Loucy (cell line): ENCODE results near the gene ANAPC5.

Source experiments
- H2AFZ ChIP-seq: fragments of 200-600 bp; sonication (generic); 2 replicates; pipeline ENCODE4 v1.6.0; 2016; ENCODE audit warnings: antibody characterized with exemption, mild to moderate bottlenecking, low read length, moderate library complexity
- H3F3A ChIP-seq: fragments of 200-600 bp; 2 replicates; pipeline ENCODE4 v1.6.0; 2016; ENCODE audit warnings: antibody characterized with exemption, low read depth, mild to moderate bottlenecking
- H3K27me3 ChIP-seq: fragments of 200-600 bp; sonication (generic); 2 replicates; pipeline ENCODE4 v1.6.1; 2014; ENCODE audit warnings: low read length, mild to moderate bottlenecking; ENCODE audit not compliant: insufficient read depth, poor library complexity, severe bottlenecking
- H3K36me3 ChIP-seq: fragments of 200-600 bp; sonication (generic); 2 replicates; pipeline ENCODE4 v1.6.1; 2016; ENCODE audit warnings: low read length; ENCODE audit not compliant: insufficient read depth
- H3K4me1 ChIP-seq: fragments of 200-600 bp; sonication (generic); 2 replicates; pipeline ENCODE4 v1.5.1; 2014; ENCODE audit warnings: low read length, mild to moderate bottlenecking; ENCODE audit not compliant: insufficient read depth, poor library complexity, severe bottlenecking
- H3K4me2 ChIP-seq: fragments of 200-600 bp; sonication (generic); 2 replicates; pipeline ENCODE4 v1.6.0; 2014; ENCODE audit warnings: antibody characterized with exemption, low read length, low read depth, mild to moderate bottlenecking; ENCODE audit not compliant: poor library complexity, severe bottlenecking
- H3K4me3 ChIP-seq: fragments of 200-600 bp; sonication (generic); 2 replicates; pipeline ENCODE4 v1.5.1; 2014; ENCODE audit warnings: low read length, mild to moderate bottlenecking, mixed read lengths; ENCODE audit not compliant: poor library complexity, severe bottlenecking
- H3K79me2 ChIP-seq: fragments of 200-600 bp; sonication (generic); 2 replicates; pipeline ENCODE4 v1.6.1; 2014; ENCODE audit warnings: low read length; ENCODE audit not compliant: insufficient read depth
- H3K9ac ChIP-seq: fragments of 200-600 bp; sonication (generic); 2 replicates; pipeline ENCODE4 v1.6.0; 2014; ENCODE audit warnings: mild to moderate bottlenecking, low read depth, low read length, moderate library complexity; ENCODE audit not compliant: poor library complexity, severe bottlenecking
- H3K9me2 ChIP-seq: fragments of 200-600 bp; sonication (generic); replicated peaks from 2 replicates; pipeline ENCODE4 v1.6.1; 2016; ENCODE audit warnings: low read depth, low read length, mixed read lengths
- H3K9me3 ChIP-seq: fragments of 200-600 bp; sonication (generic); 2 replicates; pipeline ENCODE4 v1.6.1; 2014; ENCODE audit warnings: mild to moderate bottlenecking, antibody characterized with exemption, low read length, low read depth; ENCODE audit not compliant: insufficient read depth
- H4K20me1 ChIP-seq: fragments of 200-600 bp; sonication (generic); 2 replicates; pipeline ENCODE4 v1.6.0; 2014; ENCODE audit warnings: antibody characterized with exemption, low read length, mild to moderate bottlenecking; ENCODE audit not compliant: insufficient read depth, poor library complexity, severe bottlenecking
- EZH2phosphoT487 ChIP-seq: fragments of 200-600 bp; IDR thresholded peaks from 2 replicates; pipeline ENCODE4 v1.6.1; 2018; ENCODE audit warnings: antibody characterized with exemption, mild to moderate bottlenecking, moderate library complexity, borderline replicate concordance
- TF ChIP-seq, protein P1 (sequence below): fragments of 200-600 bp; sonication (generic); conservative IDR thresholded peaks from 2 replicates; pipeline ENCODE4 v1.5.1; 2014; ENCODE audit warnings: mild to moderate bottlenecking, antibody characterized with exemption, low read length

Gene ANAPC5

DNA sequence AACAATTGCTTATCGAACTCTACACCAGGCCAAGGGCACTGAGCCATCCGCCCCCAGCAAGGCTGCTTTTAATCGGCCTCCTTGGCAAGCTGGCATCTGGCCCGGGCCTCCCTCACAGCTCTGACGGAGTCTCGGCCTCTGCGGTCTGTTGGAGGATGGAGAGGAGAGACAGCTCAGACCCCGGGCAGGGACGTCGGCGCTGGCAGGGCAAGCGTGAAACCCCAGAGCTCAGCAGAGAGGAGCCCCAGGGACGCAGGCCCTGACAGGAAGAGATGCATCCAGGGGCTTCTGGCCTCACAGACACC lies 73.2 kb downstream of the ANAPC5 start:
- Histone ChIP-seq H4K20me1 (no peaks in the 10 kb centered on the region), H3K27me3 (no peaks in the 10 kb centered on the region), H3K4me2 (no peak overlapping the region), H3K9me3 (no peaks in the 10 kb centered on the region), H3K4me3 (no peak overlapping the region), H3K4me1 (no peaks in the 10 kb centered on the region), H3K79me2 (no peaks in the 10 kb centered on the region), H2AFZ (no peak overlapping the region), H3F3A (no peaks in the 10 kb centered on the region), H3K9me2 (no peaks in the 10 kb centered on the region), H3K36me3 (no peaks in the 10 kb centered on the region), H3K9ac (no peak overlapping the region)
- TF ChIP-seq, protein P1, sequence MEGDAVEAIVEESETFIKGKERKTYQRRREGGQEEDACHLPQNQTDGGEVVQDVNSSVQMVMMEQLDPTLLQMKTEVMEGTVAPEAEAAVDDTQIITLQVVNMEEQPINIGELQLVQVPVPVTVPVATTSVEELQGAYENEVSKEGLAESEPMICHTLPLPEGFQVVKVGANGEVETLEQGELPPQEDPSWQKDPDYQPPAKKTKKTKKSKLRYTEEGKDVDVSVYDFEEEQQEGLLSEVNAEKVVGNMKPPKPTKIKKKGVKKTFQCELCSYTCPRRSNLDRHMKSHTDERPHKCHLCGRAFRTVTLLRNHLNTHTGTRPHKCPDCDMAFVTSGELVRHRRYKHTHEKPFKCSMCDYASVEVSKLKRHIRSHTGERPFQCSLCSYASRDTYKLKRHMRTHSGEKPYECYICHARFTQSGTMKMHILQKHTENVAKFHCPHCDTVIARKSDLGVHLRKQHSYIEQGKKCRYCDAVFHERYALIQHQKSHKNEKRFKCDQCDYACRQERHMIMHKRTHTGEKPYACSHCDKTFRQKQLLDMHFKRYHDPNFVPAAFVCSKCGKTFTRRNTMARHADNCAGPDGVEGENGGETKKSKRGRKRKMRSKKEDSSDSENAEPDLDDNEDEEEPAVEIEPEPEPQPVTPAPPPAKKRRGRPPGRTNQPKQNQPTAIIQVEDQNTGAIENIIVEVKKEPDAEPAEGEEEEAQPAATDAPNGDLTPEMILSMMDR = no peak
- TF ChIP-seq EZH2phosphoT487 = no peak

DNA sequence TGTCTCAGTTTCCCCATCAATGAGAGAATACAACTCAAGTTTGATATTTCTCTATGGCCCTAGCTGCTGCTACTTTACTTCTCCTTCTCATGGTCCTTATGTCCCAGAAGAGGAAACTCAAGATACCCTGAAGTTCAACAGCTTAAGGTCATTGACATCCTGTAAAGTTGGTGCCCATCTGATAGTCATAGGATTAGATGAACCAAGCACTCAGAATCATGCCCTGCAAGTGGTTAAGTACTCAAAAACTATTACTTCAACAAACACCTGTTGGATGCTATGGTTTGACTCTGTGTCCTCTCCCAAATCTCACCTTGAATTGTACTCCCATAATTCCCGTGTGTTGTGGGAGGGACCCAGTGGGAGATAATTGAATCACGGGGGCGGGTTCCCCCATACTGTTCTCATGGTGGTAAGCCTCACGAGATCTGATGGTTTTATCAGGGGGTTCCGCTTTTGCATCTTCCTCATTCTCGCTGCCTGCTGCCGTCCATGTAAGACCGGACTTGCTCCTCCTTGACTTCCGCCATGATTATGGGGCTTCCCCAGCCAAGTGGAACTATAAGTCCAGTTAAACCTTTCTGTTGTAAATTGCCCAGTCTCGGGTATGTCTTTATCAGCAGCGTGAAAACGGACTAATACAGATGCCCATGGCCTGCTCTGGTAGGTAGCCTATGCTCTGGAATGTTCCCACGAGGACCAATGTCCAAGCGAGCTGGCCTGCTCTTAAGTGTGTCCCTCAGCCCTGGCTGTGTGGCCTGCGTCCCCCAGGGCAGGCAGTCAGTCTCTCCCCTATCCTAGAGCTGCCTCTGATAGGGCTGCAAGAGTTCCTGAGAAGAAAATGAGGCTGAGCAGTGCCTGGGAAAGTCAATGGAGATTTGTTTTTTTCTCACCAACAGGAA lies 73.8 kb downstream of the ANAPC5 start:
- Histone ChIP-seq H3K4me1 (no peaks in the 10 kb centered on the region), H3K9ac (no peak overlapping the region), H3K4me3 (no peak overlapping the region), H2AFZ (no peak overlapping the region), H3F3A (no peaks in the 10 kb centered on the region), H3K9me3 (no peaks in the 10 kb centered on the region), H3K36me3 (no peaks in the 10 kb centered on the region), H3K27me3 (no peaks in the 10 kb centered on the region), H3K79me2 (no peaks in the 10 kb centered on the region), H4K20me1 (no peaks in the 10 kb centered on the region), H3K4me2 (no peak overlapping the region), H3K9me2 (no peaks in the 10 kb centered on the region)
- TF ChIP-seq, protein P1 = no peak
- no peak for TF ChIP-seq EZH2phosphoT487

DNA sequence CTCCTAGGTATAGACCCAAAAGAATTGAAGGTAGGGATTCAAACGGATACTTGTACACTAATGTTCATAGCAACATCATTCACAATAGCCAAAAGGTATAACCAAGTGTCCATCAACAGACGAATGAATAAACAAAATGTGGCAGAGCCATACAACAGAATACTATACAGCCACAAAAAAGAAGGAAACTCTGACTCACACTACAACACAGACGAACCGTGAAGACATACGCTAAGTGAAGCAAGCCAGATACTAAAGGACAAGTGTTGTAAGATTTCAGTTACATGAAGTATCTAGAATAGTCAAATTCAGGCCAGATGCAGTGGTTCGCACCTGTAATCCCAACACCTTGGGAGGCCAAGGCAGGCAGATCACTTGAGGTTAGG lies 74.8 kb downstream of the ANAPC5 start:
- Histone ChIP-seq H3K9me2 (no peaks in the 10 kb centered on the region), H4K20me1 (no peaks in the 10 kb centered on the region), H3K9ac (no peak overlapping the region), H3K4me1 (no peaks in the 10 kb centered on the region), H3K9me3 (no peaks in the 10 kb centered on the region), H3K27me3 (no peaks in the 10 kb centered on the region), H3K79me2 (no peaks in the 10 kb centered on the region), H2AFZ (no peak overlapping the region), H3F3A (no peaks in the 10 kb centered on the region), H3K36me3 (no peaks in the 10 kb centered on the region; the same call in 1 of the 2 replicates), H3K4me3 (no peak overlapping the region), H3K4me2 (no peak overlapping the region)
- TF ChIP-seq, protein P1 = no peak
- no peak for TF ChIP-seq EZH2phosphoT487
